IMR-90 (cell line): Measurements from ENCODE around the gene TCHP. TPM values are rescaled to one million over a fixed set of nuclear protein-coding genes. Genes with fewer than 3 reads are reported as not detected.

ENCODE experiments used
- ATAC-seq: fragments of 200-7000 bp; cut with Tn5 transposase; 2 replicates; pipeline ENCODE4 v1.9.1; 2020; ENCODE audit warnings: low read depth, mild to moderate bottlenecking, moderate library complexity
- BruUV-seq: library from RNA; stranded (reverse); fragments of 400-500 nt; replicated peaks from 2 replicates; lab custom pipeline; 2021; lab: Mats Ljungman, UMichigan
- CTCF ChIA-PET: fragments of 300-600 bp; formaldehyde crosslinking; extraction: SDS; loops from one replicate; lab custom pipeline; 2021; ENCODE audit warnings: antibody characterized with exemption; lab: Yijun Ruan, JAX
- POLR2A ChIA-PET: fragments of 300-600 bp; sonication (Branson Sonifier 250); formaldehyde crosslinking; loops from one replicate; lab custom pipeline; 2022; ENCODE audit warnings: antibody characterized with exemption; ENCODE audit not compliant: unreplicated experiment; lab: Charles Lee
- DNase-seq: peaks from one replicate; pipeline ENCODE4 v3.0.0; 2013
- H2AFZ ChIP-seq: replicated peaks from 2 replicates; pipeline ENCODE3; 2013; ENCODE audit warnings: low read length, mild to moderate bottlenecking; ENCODE audit not compliant: poor library complexity
- H2AK5ac ChIP-seq: 2 replicates; pipeline ENCODE4 v1.6.1; 2013; ENCODE audit warnings: low read depth, low read length, inconsistent platforms
- H2AK9ac ChIP-seq: replicated peaks from 2 replicates; pipeline ENCODE3; 2013; ENCODE audit warnings: mild to moderate bottlenecking, low read depth, low read length, moderate library complexity; ENCODE audit not compliant: poor library complexity
- H2BK120ac ChIP-seq: 2 replicates; pipeline ENCODE4 v1.6.1; 2013; ENCODE audit warnings: low read depth, low read length, inconsistent platforms
- H2BK15ac ChIP-seq: 3 replicates; pipeline ENCODE4 v1.6.1; 2013; ENCODE audit warnings: low read depth, low read length, inconsistent platforms
- H2BK20ac ChIP-seq: 2 replicates; pipeline ENCODE4 v1.6.1; 2013; ENCODE audit warnings: low read depth, mild to moderate bottlenecking, inconsistent platforms, low read length, moderate library complexity
- H2BK5ac ChIP-seq: 2 replicates; pipeline ENCODE4 v1.6.1; 2013; ENCODE audit warnings: mild to moderate bottlenecking, low read depth, low read length, inconsistent platforms; ENCODE audit not compliant: poor library complexity, severe bottlenecking
- H3K14ac ChIP-seq: replicated peaks from 2 replicates; pipeline ENCODE4 v1.6.1; 2013; ENCODE audit warnings: low read depth, low read length, inconsistent platforms
- H3K18ac ChIP-seq: 2 replicates; pipeline ENCODE4 v1.6.1; 2013; ENCODE audit warnings: low read depth, low read length, control low read depth
- H3K23ac ChIP-seq: 2 replicates; pipeline ENCODE4 v1.6.1; 2013; ENCODE audit warnings: low read depth, low read length, inconsistent platforms
- H3K27ac ChIP-seq: 2 replicates; pipeline ENCODE4 v1.5.1; 2013; ENCODE audit warnings: mild to moderate bottlenecking, control low read depth, low read length; ENCODE audit not compliant: insufficient read depth
- H3K27me3 ChIP-seq: 2 replicates; pipeline ENCODE4 v1.6.1; 2013; ENCODE audit warnings: low read length; ENCODE audit not compliant: control insufficient read depth, insufficient read depth
- H3K36me3 ChIP-seq: 2 replicates; pipeline ENCODE4 v1.6.1; 2013; ENCODE audit warnings: low read length, mixed read lengths; ENCODE audit not compliant: control insufficient read depth, insufficient read depth
- H3K4ac ChIP-seq: 2 replicates; pipeline ENCODE4 v1.6.1; 2013; ENCODE audit warnings: low read depth, low read length, inconsistent platforms
- H3K4me1 ChIP-seq: 2 replicates; pipeline ENCODE4 v1.6.1; 2013; ENCODE audit warnings: low read length, mixed read lengths; ENCODE audit not compliant: control insufficient read depth, insufficient read depth
- H3K4me2 ChIP-seq: 2 replicates; pipeline ENCODE4 v1.6.1; 2013; ENCODE audit warnings: low read depth, mild to moderate bottlenecking, control low read depth, low read length, moderate library complexity
- H3K4me3 ChIP-seq: 2 replicates; pipeline ENCODE4 v1.5.1; 2013; ENCODE audit warnings: low read depth, mild to moderate bottlenecking, control low read depth, low read length, moderate library complexity; ENCODE audit not compliant: insufficient read depth
- H3K56ac ChIP-seq: 2 replicates; pipeline ENCODE4 v1.6.1; 2013; ENCODE audit warnings: low read length, inconsistent platforms; ENCODE audit not compliant: insufficient read depth; ENCODE audit errors: extremely low read depth
- H3K79me1 ChIP-seq, 2 experiments: 2 replicates each; pipeline ENCODE4 v1.6.1; 2013; ENCODE audit warnings: low read length in 2 of 2, inconsistent platforms in 1 of 2, low read depth in 1 of 2
- H3K9ac ChIP-seq: 2 replicates; pipeline ENCODE4 v1.6.1; 2013; ENCODE audit warnings: low read depth, low read length, control low read depth
- H3K9me1 ChIP-seq: 2 replicates; pipeline ENCODE4 v1.6.1; 2013; ENCODE audit warnings: low read length, inconsistent platforms; ENCODE audit not compliant: insufficient read depth
- H3K9me3 ChIP-seq: 2 replicates; pipeline ENCODE4 v1.6.1; 2013; ENCODE audit warnings: low read length; ENCODE audit not compliant: control insufficient read depth, insufficient read depth
- H4K20me1 ChIP-seq: 2 replicates; pipeline ENCODE4 v1.6.1; 2013; ENCODE audit warnings: low read length, inconsistent platforms; ENCODE audit not compliant: insufficient read depth
- H4K5ac ChIP-seq: 2 replicates; pipeline ENCODE4 v1.6.1; 2013; ENCODE audit warnings: mild to moderate bottlenecking, low read depth, low read length, control low read depth
- H4K8ac ChIP-seq, 2 experiments: 2 replicates each; pipeline ENCODE4 v1.6.1; 2013; ENCODE audit warnings: low read depth in 2 of 2, low read length in 2 of 2, control low read depth in 1 of 2, inconsistent platforms in 1 of 2
- H4K91ac ChIP-seq: 2 replicates; pipeline ENCODE4 v1.6.1; 2013; ENCODE audit warnings: low read depth, low read length, inconsistent platforms; ENCODE audit not compliant: insufficient read depth
- BHLHE40 ChIP-seq: fragments of 150-350 bp; IDR thresholded peaks from 2 replicates; pipeline ENCODE4 v1.6.1; 2016; ENCODE audit warnings: mild to moderate bottlenecking, low read depth, low read length
- CEBPB ChIP-seq: IDR thresholded peaks from 2 replicates; pipeline ENCODE4 v1.6.1; 2012; ENCODE audit warnings: low read depth, low read length, improper control_type of control experiment
- CHD1 ChIP-seq: IDR thresholded peaks from 2 replicates; pipeline ENCODE4 v1.6.1; 2012; ENCODE audit warnings: low read depth, low read length, improper control_type of control experiment
- FOS ChIP-seq: fragments of 150-350 bp; IDR thresholded peaks from 2 replicates; pipeline ENCODE4 v1.6.1; 2016; ENCODE audit warnings: low read depth, low read length
- MAFK ChIP-seq: IDR thresholded peaks from 2 replicates; pipeline ENCODE4 v1.6.1; 2012; ENCODE audit warnings: low read depth, low read length, improper control_type of control experiment
- MAZ ChIP-seq: IDR thresholded peaks from 2 replicates; pipeline ENCODE4 v1.6.1; 2012; ENCODE audit warnings: low read depth, mild to moderate bottlenecking, low read length, improper control_type of control experiment, moderate library complexity, borderline replicate concordance
- MXI1 ChIP-seq: IDR thresholded peaks from 2 replicates; pipeline ENCODE4 v1.6.1; 2012; ENCODE audit warnings: low read depth, mild to moderate bottlenecking, low read length, moderate library complexity, borderline replicate concordance
- NFE2L2 ChIP-seq: fragments of 150-350 bp; IDR thresholded peaks from 2 replicates; pipeline ENCODE4 v1.6.1; 2016; ENCODE audit warnings: low read depth, mild to moderate bottlenecking, low read length
- POLR2A ChIP-seq: IDR thresholded peaks from 2 replicates; pipeline ENCODE4 v1.6.1; 2012; ENCODE audit warnings: mild to moderate bottlenecking, low read depth, low read length
- RAD21 ChIP-seq: IDR thresholded peaks from 2 replicates; pipeline ENCODE4 v1.6.1; 2012; ENCODE audit warnings: low read length, improper control_type of control experiment
- RCOR1 ChIP-seq: IDR thresholded peaks from 2 replicates; pipeline ENCODE4 v1.6.1; 2012; ENCODE audit warnings: mild to moderate bottlenecking, low read length, improper control_type of control experiment; ENCODE audit not compliant: insufficient replicate concordance
- RFX5 ChIP-seq: IDR thresholded peaks from 2 replicates; pipeline ENCODE4 v1.8.0; 2012; ENCODE audit warnings: low read depth, mild to moderate bottlenecking, low read length, moderate library complexity
- SMC3 ChIP-seq: fragments of 150-350 bp; IDR thresholded peaks from 2 replicates; pipeline ENCODE4 v1.6.1; 2016; ENCODE audit warnings: low read depth, mild to moderate bottlenecking, antibody characterized with exemption, low read length, moderate library complexity
- WGBS, 2 experiments: methylation state at CpG; one replicate each; pipeline versions ENCODE4 v1.1.5 to v1.1.7; 2013; ENCODE audit warnings: missing lambda C conversion rate in 2 of 2; ENCODE audit not compliant: insufficient read length in 1 of 2; ENCODE audit errors: extremely low coverage in 2 of 2; 5-methylcytosine and 5-hydroxymethylcytosine counted together
- dilution Hi-C: fragments of 300-500 bp; cut with HindIII; formaldehyde crosslinking; loops from one replicate; pipeline ENCODE4 v1.14.3; 2018; ENCODE audit warnings: low sequenced_read_pairs; ENCODE audit not compliant: unreplicated experiment
- in situ Hi-C: fragments of 300-500 bp; cut with MboI; formaldehyde crosslinking; loops from 3 replicates; pipeline ENCODE4 v1.14.3; 2019; ENCODE audit warnings: low sequenced_read_pairs, inconsistent platforms, mixed read lengths
- intact Hi-C: fragments of 100-400 bp; cut with micrococcal nuclease; formaldehyde crosslinking; loops from 2 replicates; pipeline ENCODE4 v1.10.0; 2022
- polyA plus RNA-seq, 3 experiments: library from polyadenylated mRNA; depleted of rRNA; stranded (reverse); fragments of >200 nt; gene quantifications; 2 replicates each; pipeline ENCODE4 v1.2.3, GENCODE V29; 2012; ENCODE audit warnings: low replicate concordance in 1 of 3
- total RNA-seq: library from RNA; depleted of rRNA; stranded (reverse); fragments of >200 nt; gene quantifications from 2 replicates; pipeline ENCODE4 v1.2.3, GENCODE V29; 2012
- TF ChIP-seq, protein P1 (sequence below): fragments of 150-350 bp; IDR thresholded peaks from 2 replicates; pipeline ENCODE4 v1.6.1; 2017; ENCODE audit warnings: mild to moderate bottlenecking, antibody characterized with exemption, low read length, low read depth
- TF ChIP-seq, protein P2 (sequence below): conservative IDR thresholded peaks from 2 replicates; pipeline ENCODE4 v1.5.1; 2012; ENCODE audit warnings: mild to moderate bottlenecking, low read depth, low read length, improper control_type of control experiment
- TF ChIP-seq, protein P3 (sequence below): fragments of 150-350 bp; IDR thresholded peaks from 2 replicates; pipeline ENCODE4 v1.6.1; 2016; ENCODE audit warnings: low read depth, mild to moderate bottlenecking, low read length, moderate library complexity, borderline replicate concordance

TCHP gene
- total and polyA plus RNA-seq, 2 of the 4 experiments (the other 2 are of a cell fraction): 6.1 to 13.4 TPM

DNA sequence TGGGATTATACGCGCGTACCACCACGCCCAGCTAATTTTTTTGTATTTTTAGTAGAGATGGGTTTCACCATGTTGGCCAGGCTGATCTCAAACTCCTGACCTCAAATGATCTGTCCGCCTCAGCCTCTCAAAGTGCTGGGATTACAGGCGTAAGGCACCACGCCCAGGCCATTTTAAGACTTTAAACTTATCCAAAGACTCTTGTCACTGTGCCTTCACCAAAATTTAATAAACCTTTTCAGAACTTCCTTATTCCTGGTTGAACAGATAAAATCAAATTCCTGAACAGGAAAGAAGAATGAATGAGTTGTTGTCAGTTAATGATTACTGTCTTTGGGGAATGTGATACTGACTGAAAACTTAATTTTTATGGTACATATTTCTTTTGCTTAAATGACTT is 58.3 kb downstream of the TCHP start:
- ChIA-PET CTCF (no interaction called here), POLR2A (no interaction called here)
- Histone ChIP-seq H2AK9ac (no peak overlapping the region), H3K23ac (no peak overlapping the region), H3K14ac (no peak overlapping the region), H3K27me3 (no peaks in the 10 kb centered on the region), H2BK5ac (no peak overlapping the region), H3K9me1 (peaks cover 7% of the 10 kb centered on the region), H3K9me3 (no peaks in the 10 kb centered on the region), H3K4me1 (0 out of 2 replicates have a peak, but pooled peaks cover 1% of the 10 kb centered on the region), H3K4me3 (no peak overlapping the region), H4K8ac (no peak overlapping the region), H3K79me1 (peaks cover 2 to 23% of the 10 kb centered on the region in 2 experiments; a peak in 2 of 4 replicates), H2BK120ac (no peak overlapping the region), H3K18ac (no peak overlapping the region), H3K27ac (no peak overlapping the region), H2BK20ac (no peak overlapping the region), H3K9ac (no peak overlapping the region), H3K36me3 (peaks cover 21% of the 10 kb centered on the region), H4K20me1 (no peaks in the 10 kb centered on the region), H2AFZ (no peak overlapping the region), H3K4ac (no peak overlapping the region), H2AK5ac (no peak overlapping the region), H4K91ac (no peak overlapping the region), H3K4me2 (no peak overlapping the region), H4K5ac (no peak overlapping the region), H2BK15ac (no peak overlapping the region), H3K56ac (no peak overlapping the region)
- in situ Hi-C loops (no loop called here), dilution Hi-C loops (no loop called here), intact Hi-C loops (no loop called here)
- no TSS peak for BruUV-seq
- WGBS, 2 experiments: no CpG with 5 or more reads among the region's 7 CpGs
- TF ChIP-seq RAD21 (no peak), CHD1 (no peak), NFE2L2 (no peak), CEBPB (no peak), RCOR1 (no peak), MAFK (no peak), MXI1 (no peak), MAZ (no peak), BHLHE40 (no peak), SMC3 (no peak), FOS (no peak), RFX5 (no peak), POLR2A (no peak)
- TF ChIP-seq, protein P1, sequence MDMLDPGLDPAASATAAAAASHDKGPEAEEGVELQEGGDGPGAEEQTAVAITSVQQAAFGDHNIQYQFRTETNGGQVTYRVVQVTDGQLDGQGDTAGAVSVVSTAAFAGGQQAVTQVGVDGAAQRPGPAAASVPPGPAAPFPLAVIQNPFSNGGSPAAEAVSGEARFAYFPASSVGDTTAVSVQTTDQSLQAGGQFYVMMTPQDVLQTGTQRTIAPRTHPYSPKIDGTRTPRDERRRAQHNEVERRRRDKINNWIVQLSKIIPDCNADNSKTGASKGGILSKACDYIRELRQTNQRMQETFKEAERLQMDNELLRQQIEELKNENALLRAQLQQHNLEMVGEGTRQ: no peak
- TF ChIP-seq, protein P2, sequence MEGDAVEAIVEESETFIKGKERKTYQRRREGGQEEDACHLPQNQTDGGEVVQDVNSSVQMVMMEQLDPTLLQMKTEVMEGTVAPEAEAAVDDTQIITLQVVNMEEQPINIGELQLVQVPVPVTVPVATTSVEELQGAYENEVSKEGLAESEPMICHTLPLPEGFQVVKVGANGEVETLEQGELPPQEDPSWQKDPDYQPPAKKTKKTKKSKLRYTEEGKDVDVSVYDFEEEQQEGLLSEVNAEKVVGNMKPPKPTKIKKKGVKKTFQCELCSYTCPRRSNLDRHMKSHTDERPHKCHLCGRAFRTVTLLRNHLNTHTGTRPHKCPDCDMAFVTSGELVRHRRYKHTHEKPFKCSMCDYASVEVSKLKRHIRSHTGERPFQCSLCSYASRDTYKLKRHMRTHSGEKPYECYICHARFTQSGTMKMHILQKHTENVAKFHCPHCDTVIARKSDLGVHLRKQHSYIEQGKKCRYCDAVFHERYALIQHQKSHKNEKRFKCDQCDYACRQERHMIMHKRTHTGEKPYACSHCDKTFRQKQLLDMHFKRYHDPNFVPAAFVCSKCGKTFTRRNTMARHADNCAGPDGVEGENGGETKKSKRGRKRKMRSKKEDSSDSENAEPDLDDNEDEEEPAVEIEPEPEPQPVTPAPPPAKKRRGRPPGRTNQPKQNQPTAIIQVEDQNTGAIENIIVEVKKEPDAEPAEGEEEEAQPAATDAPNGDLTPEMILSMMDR: no peak
- TF ChIP-seq, protein P3, sequence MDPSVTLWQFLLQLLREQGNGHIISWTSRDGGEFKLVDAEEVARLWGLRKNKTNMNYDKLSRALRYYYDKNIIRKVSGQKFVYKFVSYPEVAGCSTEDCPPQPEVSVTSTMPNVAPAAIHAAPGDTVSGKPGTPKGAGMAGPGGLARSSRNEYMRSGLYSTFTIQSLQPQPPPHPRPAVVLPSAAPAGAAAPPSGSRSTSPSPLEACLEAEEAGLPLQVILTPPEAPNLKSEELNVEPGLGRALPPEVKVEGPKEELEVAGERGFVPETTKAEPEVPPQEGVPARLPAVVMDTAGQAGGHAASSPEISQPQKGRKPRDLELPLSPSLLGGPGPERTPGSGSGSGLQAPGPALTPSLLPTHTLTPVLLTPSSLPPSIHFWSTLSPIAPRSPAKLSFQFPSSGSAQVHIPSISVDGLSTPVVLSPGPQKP: no peak
- DNase-seq (no peak), ATAC-seq (no peak)
